Measurements from ENCODE around the gene CDKL5.

Gene CDKL5

GRCh38 chrX:18687856-18688495 lies 262.6 kb downstream of the CDKL5 start:
- H3K27me3 ChIP-seq (ENCODE audit: insufficient read depth, low read length, poor library complexity): no peaks in the 10 kb centered on the region
- no peaks in the 10 kb centered on the region for H3K36me3 ChIP-seq (ENCODE audit: insufficient read depth, low read length)
- no peak for DNase-seq
- H3K4me1 ChIP-seq (ENCODE audit: insufficient read depth, low read length): no peaks in the 10 kb centered on the region
- ATAC-seq (ENCODE audit: insufficient read depth, low read depth): no peak
- H3K4me3 ChIP-seq (ENCODE audit: low read depth in 1 of 2, low read length in 2 of 2): no peak overlapping the region
- no peak overlapping the region for H3K27ac ChIP-seq (ENCODE audit: low read length)
- H2AFZ ChIP-seq (ENCODE audit: low read depth, low read length): no peak overlapping the region
- H3K4me2 ChIP-seq (ENCODE audit: insufficient read depth, low read length): no peak overlapping the region
- H3K9me3 ChIP-seq (ENCODE audit: insufficient read depth, low read length, severe bottlenecking): no peaks in the 10 kb centered on the region
- no peak for TF ChIP-seq CTCF (IDR thresholded peaks at IDR 0.05; ENCODE audit: borderline replicate concordance, extremely low read depth, low read length, poor library complexity, severe bottlenecking)
- TF ChIP-seq EZH2 (IDR thresholded peaks at IDR 0.05; ENCODE audit: borderline replicate concordance, low read depth, low read length, severe bottlenecking): no peak
- H3K9ac ChIP-seq (ENCODE audit: low read depth, low read length): no peak overlapping the region
- H4K20me1 ChIP-seq (ENCODE audit: insufficient read depth, low read length): no peaks in the 10 kb centered on the region
- H3K79me2 ChIP-seq (ENCODE audit: insufficient read depth, low read length): no peaks in the 10 kb centered on the region

GRCh38 chrX:18691431-18691830 lies 266.0 kb downstream of the CDKL5 start:
- no peaks in the 10 kb centered on the region for H3K27me3 ChIP-seq (ENCODE audit: insufficient read depth, low read length, poor library complexity)
- ATAC-seq (ENCODE audit: insufficient read depth, low read depth): no peak
- no peak for TF ChIP-seq CTCF (IDR thresholded peaks at IDR 0.05; ENCODE audit: borderline replicate concordance, extremely low read depth, low read length, poor library complexity, severe bottlenecking)
- TF ChIP-seq EZH2 (IDR thresholded peaks at IDR 0.05; ENCODE audit: borderline replicate concordance, low read depth, low read length, severe bottlenecking): no peak
- no peaks in the 10 kb centered on the region for H4K20me1 ChIP-seq (ENCODE audit: insufficient read depth, low read length)
- no peak overlapping the region for H3K27ac ChIP-seq (ENCODE audit: low read length)
- H3K79me2 ChIP-seq (ENCODE audit: insufficient read depth, low read length): no peaks in the 10 kb centered on the region
- H3K4me2 ChIP-seq (ENCODE audit: insufficient read depth, low read length): no peak overlapping the region
- no peaks in the 10 kb centered on the region for H3K4me1 ChIP-seq (ENCODE audit: insufficient read depth, low read length)
- DNase-seq: no peak
- H3K9ac ChIP-seq (ENCODE audit: low read depth, low read length): no peak overlapping the region
- no peaks in the 10 kb centered on the region for H3K9me3 ChIP-seq (ENCODE audit: insufficient read depth, low read length, severe bottlenecking)
- no peak overlapping the region for H3K4me3 ChIP-seq (ENCODE audit: low read depth in 1 of 2, low read length in 2 of 2)
- no peaks in the 10 kb centered on the region for H3K36me3 ChIP-seq (ENCODE audit: insufficient read depth, low read length)
- no peak overlapping the region for H2AFZ ChIP-seq (ENCODE audit: low read depth, low read length)

GRCh38 chrX:18692541-18692940 lies 267.1 kb downstream of the CDKL5 start:
- H3K4me3 ChIP-seq (ENCODE audit: low read depth in 1 of 2, low read length in 2 of 2): no peak overlapping the region
- H3K36me3 ChIP-seq (ENCODE audit: insufficient read depth, low read length): no peaks in the 10 kb centered on the region
- no peaks in the 10 kb centered on the region for H3K79me2 ChIP-seq (ENCODE audit: insufficient read depth, low read length)
- H4K20me1 ChIP-seq (ENCODE audit: insufficient read depth, low read length): no peaks in the 10 kb centered on the region
- no peak overlapping the region for H3K9ac ChIP-seq (ENCODE audit: low read depth, low read length)
- no peak overlapping the region for H2AFZ ChIP-seq (ENCODE audit: low read depth, low read length)
- TF ChIP-seq EZH2 (IDR thresholded peaks at IDR 0.05; ENCODE audit: borderline replicate concordance, low read depth, low read length, severe bottlenecking): no peak
- no peak for TF ChIP-seq CTCF (IDR thresholded peaks at IDR 0.05; ENCODE audit: borderline replicate concordance, extremely low read depth, low read length, poor library complexity, severe bottlenecking)
- no peak for ATAC-seq (ENCODE audit: insufficient read depth, low read depth)
- H3K4me2 ChIP-seq (ENCODE audit: insufficient read depth, low read length): no peak overlapping the region
- H3K4me1 ChIP-seq (ENCODE audit: insufficient read depth, low read length): no peaks in the 10 kb centered on the region
- no peaks in the 10 kb centered on the region for H3K27me3 ChIP-seq (ENCODE audit: insufficient read depth, low read length, poor library complexity)
- DNase-seq: no peak
- no peaks in the 10 kb centered on the region for H3K9me3 ChIP-seq (ENCODE audit: insufficient read depth, low read length, severe bottlenecking)
- H3K27ac ChIP-seq (ENCODE audit: low read length): no peak overlapping the region
